ENCODE measurements around the gene LDB2.

GRCh38 chr4:16775411-16776154 lies 122.9 kb downstream of the LDB2 start:
- no peak for TF ChIP-seq CTCF (IDR thresholded peaks at IDR 0.05)
- TF ChIP-seq POLR2A (IDR thresholded peaks at IDR 0.05): no peak

Data from heart left ventricle (tissue), 13 donors.